NT2/D1 (cell line): Measurements from ENCODE around the gene PTPN1.

ENCODE experiments used
- SUZ12 ChIP-seq: IDR thresholded peaks from 2 replicates; pipeline ENCODE4 v1.6.1; 2011; ENCODE audit not compliant: insufficient read length, insufficient read depth; ENCODE audit errors: extremely low read depth
- YY1 ChIP-seq: IDR thresholded peaks from 2 replicates; pipeline ENCODE4 v1.6.1; 2011; ENCODE audit not compliant: insufficient read length, insufficient read depth
- ZNF274 ChIP-seq: IDR thresholded peaks from 2 replicates; pipeline ENCODE4 v1.6.1; 2011; ENCODE audit warnings: mild to moderate bottlenecking, low read depth, low read length

- TF ChIP-seq YY1, result no peak
- no peak for TF ChIP-seq SUZ12
- no peak for TF ChIP-seq ZNF274
Measured at GRCh38 chr20:50604451-50604850, 94.3 kb downstream of the PTPN1 start.
